NCI-H69 (cell line): ENCODE results near the gene NLRC3.
A peak's percentile ranks its signal among the peaks of the same experiment; 100 is the strongest.
"Not testable (repeated sequence)": the region's sequence is repeated elsewhere in the genome, so short reads cannot be mapped to it uniquely, and the experiment has no call there.

Experiments
- DNase-seq: peaks from one replicate; lab custom pipeline; 2025; lab: John Stamatoyannopoulos, UW

The NLRC3 gene

DNA sequence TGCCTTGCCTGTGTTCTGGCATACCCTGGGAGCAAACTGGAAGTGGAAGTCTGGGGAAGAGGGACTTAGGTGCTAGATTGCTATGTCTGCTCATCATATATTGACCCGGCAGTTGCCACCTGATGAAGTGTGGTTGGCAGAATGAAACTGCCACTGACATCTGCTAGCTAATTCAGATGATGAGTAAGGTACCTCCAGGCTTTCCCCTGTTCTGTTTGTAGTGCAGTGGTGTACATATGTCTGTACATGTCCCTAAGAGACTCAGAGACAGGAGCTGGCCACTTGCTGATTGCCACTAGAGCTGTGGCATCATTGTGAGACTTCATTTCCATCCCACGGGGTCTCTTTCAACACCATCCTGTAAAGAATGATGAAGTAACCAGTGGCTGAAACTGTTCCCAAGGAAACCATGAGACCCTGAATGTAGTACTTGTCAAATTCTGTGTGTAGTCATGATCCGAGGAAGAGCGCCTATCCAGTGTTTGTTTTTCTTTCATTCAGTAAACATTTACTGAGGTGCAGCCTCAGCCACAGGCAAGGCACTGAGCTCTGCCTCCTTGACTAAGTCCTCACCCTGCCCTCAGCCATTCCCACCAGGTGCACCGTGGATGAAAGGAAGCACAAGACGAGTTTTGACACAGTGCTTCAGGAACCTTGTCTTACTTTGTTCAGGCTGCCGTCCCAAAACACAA is 63.2 kb downstream of the NLRC3 start:
- no peak for DNase-seq

DNA sequence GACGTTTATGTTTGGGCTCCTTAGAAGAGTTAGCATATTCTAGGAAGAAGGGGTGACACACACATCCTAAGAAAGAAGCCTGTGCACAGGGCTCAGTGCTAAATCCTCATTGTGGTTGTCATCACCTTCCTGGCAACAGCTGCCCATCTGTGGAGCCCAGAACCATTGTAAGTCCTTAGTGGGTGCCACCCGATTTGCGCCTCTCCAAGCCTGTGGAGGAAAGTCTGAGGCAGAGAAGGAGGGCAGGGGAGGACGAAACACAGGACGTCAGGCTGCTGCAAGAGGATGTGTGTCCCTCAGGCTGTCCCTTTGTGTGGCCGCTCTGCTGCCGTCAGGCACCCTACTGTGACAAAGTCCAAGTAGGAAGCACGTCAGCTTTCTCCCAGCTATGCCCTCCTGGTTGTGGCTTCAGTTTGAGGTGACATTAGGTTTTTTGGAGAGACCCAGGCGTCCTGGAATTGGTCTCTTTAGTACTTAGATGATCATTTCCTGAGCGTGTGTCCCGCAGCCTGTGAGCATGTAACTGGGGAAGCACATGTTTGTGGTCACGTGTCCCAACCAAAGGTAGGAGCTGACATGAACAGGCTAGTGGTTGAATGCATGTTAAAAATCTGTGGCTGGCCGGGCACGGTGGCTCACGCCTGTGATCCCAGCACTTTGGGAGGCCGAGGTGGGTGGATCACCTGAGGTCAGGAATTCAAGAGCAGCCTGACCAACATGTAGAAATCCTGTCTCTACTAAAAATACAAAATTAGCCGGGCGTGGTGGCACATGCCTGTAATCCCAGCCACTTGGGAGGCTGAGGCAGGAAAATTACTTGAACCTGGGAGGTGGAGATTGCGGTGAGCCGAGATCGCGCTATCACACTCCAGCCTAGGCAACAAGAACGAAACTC is 65.7 kb downstream of the NLRC3 start:
- no peak for DNase-seq

DNA sequence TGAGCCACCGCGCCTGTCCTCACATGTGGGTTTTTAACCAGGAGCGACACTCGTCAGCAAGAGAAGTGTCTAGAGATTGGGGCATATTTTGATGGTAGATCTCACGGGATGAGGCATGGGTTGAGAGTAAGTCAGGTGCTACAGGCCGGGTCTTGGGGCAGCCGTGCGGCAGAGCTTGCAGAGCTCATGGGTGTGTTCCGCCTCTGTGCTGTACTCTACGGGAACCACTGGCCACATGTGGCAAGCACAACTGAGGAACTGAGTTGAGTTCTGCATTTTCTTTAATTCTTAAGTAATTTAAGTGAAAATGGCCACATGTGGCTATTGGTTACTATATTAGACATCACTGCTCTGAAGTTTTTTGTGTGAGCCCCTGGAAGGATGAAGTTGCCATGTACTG is 66.8 kb downstream of the NLRC3 start:
- no peak for DNase-seq

DNA sequence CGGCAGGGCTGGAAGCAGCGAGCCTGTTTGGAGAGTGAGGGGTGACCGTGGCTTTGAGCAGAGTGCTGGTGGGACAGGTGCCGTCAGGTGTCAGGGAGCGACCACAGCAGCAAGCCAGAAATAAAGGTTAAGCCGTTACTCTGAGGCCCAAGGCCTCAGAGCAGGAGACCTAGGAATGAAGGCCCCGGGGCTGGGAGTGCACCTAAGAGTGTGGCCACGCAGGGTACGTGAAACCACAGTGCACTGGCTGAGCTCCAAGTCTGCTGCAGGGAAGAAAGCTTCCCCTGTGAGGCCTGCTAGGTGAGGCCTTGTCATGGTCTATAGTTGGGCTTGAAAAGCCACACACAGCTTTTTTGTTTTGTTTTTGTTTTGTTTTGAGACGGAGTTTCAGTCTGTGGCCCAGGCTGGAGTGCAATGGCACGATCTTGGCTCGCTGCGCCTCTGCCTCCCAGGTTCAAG is 67.7 kb downstream of the NLRC3 start:
- DNase-seq: no peak

DNA sequence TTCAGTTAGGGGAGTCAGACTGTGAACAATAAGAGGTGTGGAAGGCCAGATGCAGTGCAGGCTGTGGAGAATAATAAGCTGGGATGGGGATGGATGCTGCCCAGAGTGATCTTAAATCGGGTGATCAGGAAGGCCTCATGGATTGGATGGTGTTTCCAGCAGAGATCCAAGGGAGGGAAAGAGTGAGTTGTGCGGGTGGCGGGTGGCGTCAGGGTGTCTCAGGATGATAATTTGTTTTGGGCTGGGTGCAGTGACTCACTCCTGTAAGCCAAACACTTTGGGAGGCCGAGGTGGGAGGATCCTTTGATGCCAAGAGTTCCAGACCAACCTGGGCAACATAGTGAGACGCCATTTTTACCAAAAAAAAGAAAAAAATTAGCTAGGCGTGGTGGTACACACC is 68.5 kb downstream of the NLRC3 start:
- no peak for DNase-seq

DNA sequence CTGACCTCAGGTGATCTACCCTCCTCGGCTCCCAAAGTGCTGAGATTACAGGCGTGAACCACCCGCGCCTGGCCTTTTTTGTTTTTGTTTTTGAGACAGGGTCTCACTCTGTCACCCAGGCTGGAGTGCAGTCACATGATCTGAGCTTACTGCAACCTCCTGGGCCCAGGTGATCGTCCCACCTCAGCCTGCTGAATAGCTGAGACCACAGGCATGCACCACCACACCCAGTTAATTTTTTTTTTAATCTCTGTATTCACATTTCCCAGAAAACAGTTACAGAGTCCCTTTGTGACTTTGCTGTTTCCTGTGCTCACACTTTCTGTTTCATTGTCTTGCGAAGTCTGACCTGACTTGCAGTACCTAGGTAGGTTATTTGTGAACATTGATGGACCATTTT is 73.7 kb downstream of the NLRC3 start:
- DNase-seq: no peak

DNA sequence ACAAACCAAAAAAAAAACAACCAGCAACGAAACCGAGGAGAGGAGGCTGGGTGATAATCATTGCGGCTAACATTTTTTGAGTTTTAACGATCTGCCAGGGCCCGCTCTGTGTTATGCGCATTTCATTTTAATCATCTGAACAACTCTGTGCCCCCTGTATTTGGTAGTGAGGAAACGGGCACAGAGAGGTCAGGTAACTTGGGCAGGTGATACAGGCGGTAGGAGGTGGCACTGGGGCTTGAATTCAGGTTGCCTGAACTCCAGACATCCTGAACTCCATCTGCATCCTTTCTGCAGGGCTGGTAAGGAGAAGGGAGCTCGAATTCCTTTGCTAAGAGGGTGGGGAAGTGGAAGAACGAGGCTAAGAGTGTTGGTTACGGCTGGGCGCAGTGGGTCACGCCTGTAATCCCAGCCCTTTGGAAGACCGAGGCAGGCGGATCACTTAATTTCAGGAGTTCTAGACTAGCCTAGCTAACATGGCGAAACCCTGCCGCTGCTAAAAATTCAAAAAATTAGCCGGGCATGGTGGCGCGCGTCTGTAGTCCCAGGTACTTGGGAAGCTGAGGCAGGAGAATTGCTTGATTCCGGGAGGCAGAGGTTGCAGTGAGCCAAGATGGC is 75.3 kb downstream of the NLRC3 start:
- no peak for DNase-seq

DNA sequence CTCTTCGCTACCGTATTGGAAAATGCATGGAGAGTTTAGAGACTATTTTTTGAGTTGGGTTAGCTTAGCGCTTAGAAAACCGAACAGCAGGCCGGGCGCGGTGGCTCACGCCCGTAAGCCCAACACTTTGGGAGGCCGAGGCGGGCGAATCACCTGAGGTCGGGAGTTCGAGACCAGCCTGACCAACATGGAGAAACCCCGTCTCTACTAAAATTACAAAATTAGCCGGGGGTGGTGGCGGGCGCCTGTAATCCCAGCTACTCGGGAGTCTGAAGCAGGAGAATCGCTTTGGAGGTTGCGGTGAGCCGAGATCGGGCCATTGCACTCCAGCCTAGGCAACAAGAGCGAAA is 75.8 kb downstream of the NLRC3 start:
- DNase-seq: not testable (repeated sequence)

DNA sequence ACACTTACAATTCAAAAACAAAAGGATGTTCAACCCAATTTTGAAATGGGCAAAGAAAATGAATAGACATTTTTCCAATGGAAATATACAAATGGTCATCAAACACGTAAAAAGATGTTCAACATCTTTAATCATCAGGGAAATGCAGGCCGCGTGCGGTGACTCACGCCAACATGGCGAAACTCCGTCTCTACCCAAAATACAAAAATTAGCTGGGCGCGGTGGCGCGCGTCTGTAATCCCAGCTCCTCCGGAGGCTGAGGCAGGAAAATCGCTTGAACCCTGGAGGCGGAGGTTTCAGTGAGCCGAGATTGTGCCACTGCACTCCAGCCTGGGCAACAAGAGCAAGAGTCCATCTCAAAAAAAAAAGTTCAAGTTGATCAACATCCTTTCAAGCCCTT is 78.2 kb downstream of the NLRC3 start:
- DNase-seq: no peak

DNA sequence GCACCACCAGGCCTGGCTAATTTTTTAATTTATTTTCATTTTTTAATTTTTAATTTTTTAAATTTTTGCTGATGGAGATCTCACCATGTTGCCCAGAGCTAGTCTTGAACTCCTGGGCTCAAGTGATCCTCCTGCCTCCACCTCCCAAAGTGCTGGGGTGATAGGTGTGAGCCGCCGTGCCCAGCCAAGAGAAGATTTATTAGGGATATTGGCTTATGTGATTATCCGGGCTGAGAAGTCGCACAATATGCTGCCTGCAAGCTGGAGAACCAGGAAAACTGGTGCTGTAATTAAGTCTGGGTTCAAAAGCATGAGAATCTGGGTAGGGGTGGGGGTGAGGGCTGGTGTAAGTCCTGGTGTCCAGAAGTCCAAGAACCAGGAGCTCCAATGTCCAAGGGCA is 79.4 kb downstream of the NLRC3 start:
- DNase-seq: no peak

DNA sequence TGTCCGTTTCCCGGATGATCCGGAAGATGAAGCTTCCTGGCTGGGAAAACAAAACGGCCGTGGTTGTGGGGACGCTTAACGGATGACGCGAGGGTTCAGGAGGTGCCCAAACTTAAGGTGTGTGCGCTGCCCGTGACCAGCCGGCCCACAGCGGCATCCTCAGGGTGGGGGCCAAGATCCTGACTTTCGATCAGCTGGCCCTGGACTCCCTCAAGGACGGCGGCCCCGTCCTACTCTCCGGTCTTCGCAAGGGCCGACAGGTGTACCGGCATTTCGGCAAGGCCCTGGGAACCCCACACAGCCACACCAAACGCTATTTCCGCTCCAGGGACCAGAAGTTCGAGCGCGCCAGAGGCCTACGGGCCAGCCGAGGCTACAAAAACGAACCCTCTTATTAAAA is 80.8 kb downstream of the NLRC3 start:
- no peak for DNase-seq

DNA sequence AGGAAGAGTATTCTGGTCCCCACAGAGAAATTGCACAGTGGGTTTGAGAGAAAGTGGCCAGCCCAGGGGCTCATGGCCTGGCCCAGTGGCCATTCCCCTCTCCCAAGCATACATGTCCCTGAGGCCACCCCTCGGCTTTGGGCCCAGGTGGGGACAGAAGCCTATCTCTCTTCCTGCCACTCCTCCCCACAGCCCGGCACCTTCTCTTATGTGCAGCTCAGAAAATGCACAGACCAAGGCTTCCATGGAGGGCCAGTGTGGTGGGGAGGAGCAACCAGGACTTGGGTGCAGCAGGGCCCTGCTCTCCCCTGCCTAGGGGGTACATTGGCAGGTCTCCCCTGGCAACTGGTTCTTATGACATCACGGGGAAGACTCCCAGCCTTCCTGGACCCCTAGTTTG is 82.0 kb downstream of the NLRC3 start, which contains the start of gene C16orf90:
C16orf90 (minus strand) TSS at position 314 of the 400 bp plus-strand sequence; CDS start at position 246, 68 bp downstream.
- DNase-seq: no peak

DNA sequence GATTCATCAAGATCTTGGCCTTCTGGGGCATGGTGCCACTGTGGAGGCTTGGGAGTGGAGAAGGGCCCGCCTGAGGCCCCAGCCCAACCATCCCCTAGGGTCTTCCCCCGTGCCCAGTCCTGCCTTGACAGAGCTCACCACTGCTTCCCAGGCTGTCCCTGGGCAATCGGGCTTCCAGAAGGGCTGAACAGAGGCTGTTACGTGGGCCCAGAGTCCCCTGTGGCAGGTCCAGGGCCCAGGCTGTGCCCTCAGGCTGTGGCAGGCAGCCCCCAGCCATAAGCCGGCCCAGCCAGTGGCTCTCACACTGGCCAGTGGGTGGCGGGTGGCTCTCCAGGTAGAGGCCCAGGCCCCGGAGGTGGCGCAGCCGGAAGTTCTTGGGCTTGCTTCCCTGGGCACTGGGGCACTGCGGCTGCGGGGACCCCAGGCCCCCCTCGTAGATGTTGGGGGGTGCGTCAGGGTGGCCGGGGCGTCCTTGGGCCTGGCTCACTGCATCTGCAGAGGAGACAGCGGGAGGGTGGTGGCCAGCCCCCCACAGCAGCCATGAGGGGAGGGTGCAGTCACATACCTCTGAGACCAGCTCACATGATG is 82.7 kb downstream of the NLRC3 start:
- no peak for DNase-seq

DNA sequence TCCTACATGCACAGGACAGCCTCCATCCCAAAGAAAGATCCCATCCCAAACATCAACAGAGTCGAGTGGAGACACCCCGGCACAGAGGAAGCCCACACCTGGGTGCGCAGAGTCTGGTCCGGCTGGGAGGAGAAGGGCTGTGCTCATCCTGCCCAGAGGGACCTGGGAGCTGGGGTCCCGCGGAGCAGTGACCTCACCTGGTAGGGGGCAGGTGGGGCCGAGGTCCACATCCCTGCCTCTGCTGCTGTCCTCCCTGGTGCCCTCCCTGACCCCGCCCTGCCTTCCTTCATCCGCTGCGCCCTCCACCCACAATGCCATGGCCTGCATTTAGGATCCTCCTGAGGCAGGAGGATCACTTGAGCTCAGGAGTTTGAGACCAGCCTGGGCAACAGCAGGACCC is 84.8 kb downstream of the NLRC3 start:
- no peak for DNase-seq

DNA sequence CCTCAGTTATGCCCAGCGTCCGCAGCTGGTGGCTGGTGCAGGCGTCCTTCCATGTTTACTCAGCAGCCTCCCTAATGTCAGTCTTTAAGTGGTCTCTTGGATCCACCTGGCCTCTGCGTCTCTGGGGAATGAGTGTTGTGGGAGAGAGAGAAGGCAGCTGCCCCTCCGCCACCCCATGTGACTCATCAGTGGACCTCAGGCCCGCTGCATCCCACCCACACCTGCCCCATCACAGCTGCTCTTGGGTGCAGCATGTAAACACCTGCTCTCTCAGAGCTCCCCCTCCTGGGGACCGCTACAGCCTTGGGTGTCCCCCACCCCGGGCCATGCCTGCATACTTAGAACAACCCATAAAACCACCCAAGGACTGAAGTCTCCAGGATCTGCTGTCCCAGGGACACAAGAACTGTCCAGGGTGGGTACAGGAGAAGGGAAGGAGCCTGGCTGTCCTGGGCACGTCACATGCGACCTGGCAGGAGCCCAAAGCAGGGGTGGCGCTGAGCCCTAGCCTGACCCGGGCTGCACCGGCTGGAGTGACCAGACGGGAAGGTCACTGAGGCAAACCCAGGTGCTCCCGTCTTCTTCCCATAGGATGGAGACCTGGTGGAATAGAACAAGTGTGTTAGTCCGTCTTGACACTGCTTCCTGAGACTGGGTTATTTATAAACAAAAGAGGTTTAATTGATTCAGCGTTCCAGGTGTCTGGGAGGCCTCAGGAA is 86.1 kb downstream of the NLRC3 start:
- peak; percentile 63 for DNase-seq
